Measurements from ENCODE around the gene MIS18A.

MIS18A gene

GRCh38 chr21:32248571-32249461 is 30.0 kb downstream of the MIS18A start:
- DNase-seq (ENCODE audit: insufficient read length) (no peak), FAIRE-seq (no peak)
- TF ChIP-seq TAF1 (IDR thresholded peaks at IDR 0.05; ENCODE audit: borderline replicate concordance, low read depth, low read length) (no peak), POLR2A (IDR thresholded peaks at IDR 0.05; ENCODE audit: low read depth, low read length) (no peak), POLR2AphosphoS5 (IDR thresholded peaks at IDR 0.05; ENCODE audit: low read depth, low read length) (no peak)

GRCh38 chr21:32246571-32247140 is 32.2 kb downstream of the MIS18A start:
- FAIRE-seq (no peak), DNase-seq (ENCODE audit: insufficient read length) (no peak)
- TF ChIP-seq POLR2AphosphoS5 (IDR thresholded peaks at IDR 0.05; ENCODE audit: low read depth, low read length): no peak
- no peak for TF ChIP-seq TAF1 (IDR thresholded peaks at IDR 0.05; ENCODE audit: borderline replicate concordance, low read depth, low read length)
- TF ChIP-seq POLR2A (IDR thresholded peaks at IDR 0.05; ENCODE audit: low read depth, low read length): no peak

- no peak for DNase-seq (ENCODE audit: insufficient read length)
- TF ChIP-seq POLR2AphosphoS5 (IDR thresholded peaks at IDR 0.05; ENCODE audit: low read depth, low read length) (no peak), POLR2A (IDR thresholded peaks at IDR 0.05; ENCODE audit: low read depth, low read length) (no peak)
- no peak for FAIRE-seq
Measured at GRCh38 chr21:32245971-32246370, 32.9 kb downstream of the MIS18A start.

- no peak for FAIRE-seq
- no peak for DNase-seq (ENCODE audit: insufficient read length)
- TF ChIP-seq TAF1 (IDR thresholded peaks at IDR 0.05; ENCODE audit: borderline replicate concordance, low read depth, low read length) (no peak), POLR2A (IDR thresholded peaks at IDR 0.05; ENCODE audit: low read depth, low read length) (no peak), POLR2AphosphoS5 (IDR thresholded peaks at IDR 0.05; ENCODE audit: low read depth, low read length) (no peak)
Measured at GRCh38 chr21:32240851-32241687, 37.8 kb downstream of the MIS18A start.

- FAIRE-seq: no peak
- no peak for TF ChIP-seq TAF1 (IDR thresholded peaks at IDR 0.05; ENCODE audit: borderline replicate concordance, low read depth, low read length)
- no peak for TF ChIP-seq POLR2AphosphoS5 (IDR thresholded peaks at IDR 0.05; ENCODE audit: low read depth, low read length)
- TF ChIP-seq POLR2A (IDR thresholded peaks at IDR 0.05; ENCODE audit: low read depth, low read length): no peak
Measured at GRCh38 chr21:32239551-32239950, 39.3 kb downstream of the MIS18A start.

GRCh38 chr21:32238063-32238462 is 40.8 kb downstream of the MIS18A start:
- FAIRE-seq: no peak
- no peak for DNase-seq (ENCODE audit: insufficient read length)
- no peak for TF ChIP-seq POLR2A (IDR thresholded peaks at IDR 0.05; ENCODE audit: low read depth, low read length)
- TF ChIP-seq TAF1 (IDR thresholded peaks at IDR 0.05; ENCODE audit: borderline replicate concordance, low read depth, low read length): no peak
- no peak for TF ChIP-seq POLR2AphosphoS5 (IDR thresholded peaks at IDR 0.05; ENCODE audit: low read depth, low read length)

More at GRCh38 chr21:32239551-32239950, 39.3 kb downstream of the MIS18A start:
- DNase-seq (ENCODE audit: insufficient read length): no peak

- no peak for DNase-seq (ENCODE audit: insufficient read length)
- FAIRE-seq: no peak
- TF ChIP-seq TAF1 (IDR thresholded peaks at IDR 0.05; ENCODE audit: borderline replicate concordance, low read depth, low read length) (no peak), POLR2A (IDR thresholded peaks at IDR 0.05; ENCODE audit: low read depth, low read length) (no peak), POLR2AphosphoS5 (IDR thresholded peaks at IDR 0.05; ENCODE audit: low read depth, low read length) (no peak)
Measured at GRCh38 chr21:32237021-32237420, 41.8 kb downstream of the MIS18A start.

- TF ChIP-seq TAF1 (IDR thresholded peaks at IDR 0.05; ENCODE audit: borderline replicate concordance, low read depth, low read length) (no peak), POLR2AphosphoS5 (IDR thresholded peaks at IDR 0.05; ENCODE audit: low read depth, low read length) (no peak), POLR2A (IDR thresholded peaks at IDR 0.05; ENCODE audit: low read depth, low read length) (no peak)
- no peak for FAIRE-seq
- DNase-seq (ENCODE audit: insufficient read length): no peak
Measured at GRCh38 chr21:32233722-32234301, 45.0 kb downstream of the MIS18A start.

- no peak for FAIRE-seq
- no peak for DNase-seq (ENCODE audit: insufficient read length)
Measured at GRCh38 chr21:32233055-32233546, 45.7 kb downstream of the MIS18A start.

GRCh38 chr21:32226444-32226843 is 52.4 kb downstream of the MIS18A start:
- FAIRE-seq (no peak), DNase-seq (ENCODE audit: insufficient read length) (no peak)
- TF ChIP-seq POLR2AphosphoS5 (IDR thresholded peaks at IDR 0.05; ENCODE audit: low read depth, low read length): no peak
- no peak for TF ChIP-seq TAF1 (IDR thresholded peaks at IDR 0.05; ENCODE audit: borderline replicate concordance, low read depth, low read length)
- no peak for TF ChIP-seq POLR2A (IDR thresholded peaks at IDR 0.05; ENCODE audit: low read depth, low read length)

More at GRCh38 chr21:32233055-32233546, 45.7 kb downstream of the MIS18A start:
- no peak for TF ChIP-seq POLR2A (IDR thresholded peaks at IDR 0.05; ENCODE audit: low read depth, low read length)
- no peak for TF ChIP-seq POLR2AphosphoS5 (IDR thresholded peaks at IDR 0.05; ENCODE audit: low read depth, low read length)
- no peak for TF ChIP-seq TAF1 (IDR thresholded peaks at IDR 0.05; ENCODE audit: borderline replicate concordance, low read depth, low read length)
